KMS-11 (cell line): ENCODE data around the gene IFIH1.

Experiments
- H2AFZ ChIP-seq: fragments of 200-600 bp; sonication (generic); 2 replicates; pipeline ENCODE4 v1.6.1; 2016; ENCODE audit warnings: antibody characterized with exemption, mixed run types, low read depth
- H3K27ac ChIP-seq: fragments of 200-600 bp; sonication (generic); 2 replicates; pipeline ENCODE4 v1.6.1; 2016; ENCODE audit warnings: mild to moderate bottlenecking, mixed run types
- H3K27me3 ChIP-seq: fragments of 200-600 bp; sonication (generic); 2 replicates; pipeline ENCODE4 v1.6.1; 2017; ENCODE audit warnings: mild to moderate bottlenecking, low read depth, mixed run types, moderate library complexity; ENCODE audit not compliant: insufficient read depth
- H3K36me3 ChIP-seq: fragments of 200-600 bp; sonication (generic); 2 replicates; pipeline ENCODE4 v1.6.1; 2017; ENCODE audit warnings: mild to moderate bottlenecking, mixed run types; ENCODE audit not compliant: insufficient read depth
- H3K4me1 ChIP-seq: fragments of 200-600 bp; sonication (generic); 2 replicates; pipeline ENCODE4 v1.6.1; 2016; ENCODE audit warnings: mild to moderate bottlenecking, low read depth, mixed run types; ENCODE audit not compliant: poor library complexity, severe bottlenecking
- H3K4me2 ChIP-seq: fragments of 200-600 bp; sonication (generic); 2 replicates; pipeline ENCODE4 v1.7.0; 2016; ENCODE audit warnings: mild to moderate bottlenecking, mixed run types
- H3K4me3 ChIP-seq: fragments of 200-600 bp; sonication (generic); IDR thresholded peaks from 2 replicates; pipeline ENCODE4 v1.6.1; 2017; ENCODE audit warnings: low read depth, low read length, mixed read lengths; ENCODE audit not compliant: insufficient read depth
- H3K79me2 ChIP-seq: fragments of 200-600 bp; sonication (generic); 2 replicates; pipeline ENCODE4 v1.6.1; 2016; ENCODE audit warnings: low read depth, mixed run types; ENCODE audit not compliant: insufficient read depth
- H3K9ac ChIP-seq: fragments of 200-600 bp; sonication (generic); 2 replicates; pipeline ENCODE4 v1.6.1; 2016; ENCODE audit warnings: mild to moderate bottlenecking, mixed run types
- H4K20me1 ChIP-seq: fragments of 200-600 bp; sonication (generic); 2 replicates; pipeline ENCODE4 v1.6.1; 2016; ENCODE audit warnings: mild to moderate bottlenecking, mixed run types; ENCODE audit not compliant: insufficient read depth
- CTCF ChIP-seq: fragments of 200-600 bp; sonication (generic); conservative IDR thresholded peaks from 2 replicates; pipeline ENCODE4 v1.6.1; 2017; ENCODE audit warnings: low read depth, mild to moderate bottlenecking, antibody characterized with exemption, low read length, moderate library complexity, mixed read lengths

IFIH1 gene

GRCh38 chr2:162327806-162328205 lies 9.3 kb upstream of the IFIH1 start:
- Histone ChIP-seq H3K79me2 (no peaks in the 10 kb centered on the region), H3K4me2 (no peak overlapping the region), H2AFZ (no peak overlapping the region), H3K9ac (no peak overlapping the region), H3K4me3 (no peak overlapping the region), H3K4me1 (no peaks in the 10 kb centered on the region), H4K20me1 (no peaks in the 10 kb centered on the region), H3K27me3 (no peaks in the 10 kb centered on the region), H3K36me3 (no peaks in the 10 kb centered on the region), H3K27ac (no peak overlapping the region)
- TF ChIP-seq CTCF = no peak

- Histone ChIP-seq H3K36me3 (no peaks in the 10 kb centered on the region), H2AFZ (no peak overlapping the region), H3K27ac (no peak overlapping the region), H3K9ac (no peak overlapping the region), H4K20me1 (no peaks in the 10 kb centered on the region), H3K79me2 (no peaks in the 10 kb centered on the region), H3K4me2 (no peak overlapping the region), H3K27me3 (no peaks in the 10 kb centered on the region), H3K4me1 (no peaks in the 10 kb centered on the region), H3K4me3 (no peak overlapping the region)
- peak; percentile 69 for TF ChIP-seq CTCF
Observed at GRCh38 chr2:162327134-162327769, 8.8 kb upstream of the IFIH1 start.

- TF ChIP-seq CTCF = no peak
- Histone ChIP-seq H3K36me3 (no peaks in the 10 kb centered on the region), H2AFZ (no peak overlapping the region), H3K27me3 (no peaks in the 10 kb centered on the region), H3K9ac (no peak overlapping the region), H3K27ac (no peak overlapping the region), H4K20me1 (no peaks in the 10 kb centered on the region), H3K4me1 (peaks cover 17% of the 10 kb centered on the region), H3K4me3 (no peak overlapping the region), H3K4me2 (no peak overlapping the region), H3K79me2 (0 out of 2 replicates have a peak, but pooled peaks cover 6% of the 10 kb centered on the region)
Observed at GRCh38 chr2:162324953-162325352, 6.5 kb upstream of the IFIH1 start.

- Histone ChIP-seq H3K4me1 (peaks cover 34% of the 10 kb centered on the region), H3K36me3 (no peaks in the 10 kb centered on the region), H3K79me2 (peaks cover 29% of the 10 kb centered on the region; the same call in 1 of the 2 replicates), H3K4me2 (no peak overlapping the region), H3K4me3 (no peak overlapping the region), H4K20me1 (no peaks in the 10 kb centered on the region), H3K9ac (no peak overlapping the region), H3K27me3 (no peaks in the 10 kb centered on the region), H2AFZ (no peak overlapping the region), H3K27ac (peak overlapping the region; percentile 96; the same call in 1 of the 2 replicates)
- TF ChIP-seq CTCF = no peak
Observed at GRCh38 chr2:162320864-162321517, 2.5 kb upstream of the IFIH1 start.
